Hepatocyte (in vitro differentiated cells): ENCODE results near the gene PLXNC1. TPM values are rescaled to one million over a fixed set of nuclear protein-coding genes. Genes with fewer than 3 reads are reported as not detected.

Experiments used
- DNase-seq: peaks from one replicate; pipeline ENCODE4 v3.0.0-alpha.2; 2016; ENCODE audit warnings: low spot score
- H2AFZ ChIP-seq: fragments of 200-600 bp; sonication (generic); 2 replicates; pipeline ENCODE4 v1.6.0; 2016; ENCODE audit warnings: antibody characterized with exemption, mild to moderate bottlenecking
- H3K27ac ChIP-seq: fragments of 200-600 bp; sonication (generic); 2 replicates; pipeline ENCODE4 v1.5.1; 2016; ENCODE audit warnings: mild to moderate bottlenecking
- H3K27me3 ChIP-seq: fragments of 200-600 bp; sonication (generic); 2 replicates; pipeline ENCODE4 v1.6.1; 2016
- H3K36me3 ChIP-seq: fragments of 200-600 bp; sonication (generic); replicated peaks from 2 replicates; pipeline ENCODE4 v1.5.1; 2016; ENCODE audit warnings: low read depth; ENCODE audit not compliant: insufficient read depth
- H3K4me1 ChIP-seq: fragments of 200-600 bp; sonication (generic); 2 replicates; pipeline ENCODE4 v1.5.1; 2016; ENCODE audit warnings: mild to moderate bottlenecking, moderate library complexity; ENCODE audit not compliant: insufficient read depth
- H3K4me2 ChIP-seq: fragments of 200-600 bp; sonication (generic); 2 replicates; pipeline ENCODE4 v1.6.0; 2016
- H3K4me3 ChIP-seq: fragments of 200-600 bp; sonication (generic); 2 replicates; pipeline ENCODE4 v1.5.1; 2016; ENCODE audit warnings: mild to moderate bottlenecking
- H3K79me2 ChIP-seq: fragments of 200-600 bp; sonication (generic); 2 replicates; pipeline ENCODE4 v1.6.0; 2017; ENCODE audit warnings: mild to moderate bottlenecking
- H3K9me2 ChIP-seq: fragments of 200-600 bp; sonication (generic); replicated peaks from 2 replicates; pipeline ENCODE4 v1.6.0; 2017; ENCODE audit warnings: mild to moderate bottlenecking; ENCODE audit not compliant: insufficient read depth
- H3K9me3 ChIP-seq: fragments of 200-600 bp; sonication (generic); 2 replicates; pipeline ENCODE4 v1.5.1; 2016; ENCODE audit warnings: low read depth, mild to moderate bottlenecking
- H4K20me1 ChIP-seq: fragments of 200-600 bp; sonication (generic); 2 replicates; pipeline ENCODE4 v1.6.0; 2016; ENCODE audit warnings: mild to moderate bottlenecking; ENCODE audit not compliant: insufficient read depth, poor library complexity, severe bottlenecking
- EZH2 ChIP-seq: fragments of 200-600 bp; sonication (generic); IDR thresholded peaks from 2 replicates; pipeline ENCODE4 v1.6.1; 2016; ENCODE audit warnings: antibody characterized with exemption, mild to moderate bottlenecking, borderline replicate concordance
- EZH2phosphoT487 ChIP-seq: fragments of 200-600 bp; sonication (generic); IDR thresholded peaks from one replicate; pipeline ENCODE4 v1.6.1; 2018; ENCODE audit warnings: antibody characterized with exemption, mild to moderate bottlenecking, low read depth, moderate library complexity; ENCODE audit not compliant: unreplicated experiment, severe bottlenecking
- WGBS: methylation state at CpG from one replicate; pipeline ENCODE4 v1.1.6; 2016; ENCODE audit warnings: low lambda C conversion rate; ENCODE audit errors: missing lambda C conversion rate; 5-methylcytosine and 5-hydroxymethylcytosine counted together
- polyA plus RNA-seq: library from polyadenylated mRNA; unstranded; fragments of >200 nt; fragmentation: Nextera tagmentation; extraction: Ambion mirVana; gene quantifications from 2 replicates; pipeline ENCODE4 v1.2.1, GENCODE V29; 2016
- total RNA-seq: library from RNA; depleted of rRNA; stranded (reverse); fragments of >200 nt; gene quantifications from 2 replicates; pipeline ENCODE4 v1.2.3, GENCODE V29; 2014
- TF ChIP-seq, protein P1 (sequence below): fragments of 200-600 bp; sonication (generic); IDR thresholded peaks from 2 replicates; pipeline ENCODE4 v1.5.1; 2016; ENCODE audit warnings: antibody characterized with exemption, mild to moderate bottlenecking; ENCODE audit not compliant: poor library complexity

Gene PLXNC1
- total and polyA plus RNA-seq, 2 experiments from 2014 or later: 6.7 to 23.2 TPM

DNA sequence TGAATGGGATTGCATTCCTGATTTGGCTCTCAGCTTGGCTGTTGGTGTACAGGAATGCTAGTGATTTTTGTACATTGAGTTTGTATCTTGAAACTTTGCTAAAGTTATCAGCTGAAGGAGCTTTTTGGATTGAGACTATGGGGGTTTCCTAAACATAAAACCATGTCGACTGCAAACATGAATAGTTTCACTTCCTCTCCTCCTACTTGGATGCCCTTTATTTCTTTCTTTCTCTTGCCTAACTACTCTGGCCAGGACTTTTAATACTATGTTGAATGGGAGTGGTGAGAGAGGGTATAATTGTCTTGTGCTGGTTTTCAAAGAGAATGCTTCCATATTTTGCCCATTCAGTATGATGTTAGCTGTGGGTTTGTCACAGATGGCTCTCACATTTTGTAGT lies 169.8 kb downstream of the PLXNC1 start:
- no peak overlapping the region for H3K4me3 ChIP-seq
- no peaks in the 10 kb centered on the region for H3K4me1 ChIP-seq
- H4K20me1 ChIP-seq: no peaks in the 10 kb centered on the region
- TF ChIP-seq EZH2phosphoT487 (no peak), EZH2 (no peak)
- TF ChIP-seq, protein P1, sequence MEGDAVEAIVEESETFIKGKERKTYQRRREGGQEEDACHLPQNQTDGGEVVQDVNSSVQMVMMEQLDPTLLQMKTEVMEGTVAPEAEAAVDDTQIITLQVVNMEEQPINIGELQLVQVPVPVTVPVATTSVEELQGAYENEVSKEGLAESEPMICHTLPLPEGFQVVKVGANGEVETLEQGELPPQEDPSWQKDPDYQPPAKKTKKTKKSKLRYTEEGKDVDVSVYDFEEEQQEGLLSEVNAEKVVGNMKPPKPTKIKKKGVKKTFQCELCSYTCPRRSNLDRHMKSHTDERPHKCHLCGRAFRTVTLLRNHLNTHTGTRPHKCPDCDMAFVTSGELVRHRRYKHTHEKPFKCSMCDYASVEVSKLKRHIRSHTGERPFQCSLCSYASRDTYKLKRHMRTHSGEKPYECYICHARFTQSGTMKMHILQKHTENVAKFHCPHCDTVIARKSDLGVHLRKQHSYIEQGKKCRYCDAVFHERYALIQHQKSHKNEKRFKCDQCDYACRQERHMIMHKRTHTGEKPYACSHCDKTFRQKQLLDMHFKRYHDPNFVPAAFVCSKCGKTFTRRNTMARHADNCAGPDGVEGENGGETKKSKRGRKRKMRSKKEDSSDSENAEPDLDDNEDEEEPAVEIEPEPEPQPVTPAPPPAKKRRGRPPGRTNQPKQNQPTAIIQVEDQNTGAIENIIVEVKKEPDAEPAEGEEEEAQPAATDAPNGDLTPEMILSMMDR: no peak
- no peak for DNase-seq
- WGBS: 100% methylated on average over 1 of the region's 1 CpG
- no peak overlapping the region for H2AFZ ChIP-seq
- no peak overlapping the region for H3K4me2 ChIP-seq
- H3K9me2 ChIP-seq: no peaks in the 10 kb centered on the region
- no peaks in the 10 kb centered on the region for H3K27me3 ChIP-seq
- no peaks in the 10 kb centered on the region for H3K79me2 ChIP-seq
- H3K9me3 ChIP-seq: peaks cover 15% of the 10 kb centered on the region
- no peak overlapping the region for H3K27ac ChIP-seq
- H3K36me3 ChIP-seq: no peaks in the 10 kb centered on the region

DNA sequence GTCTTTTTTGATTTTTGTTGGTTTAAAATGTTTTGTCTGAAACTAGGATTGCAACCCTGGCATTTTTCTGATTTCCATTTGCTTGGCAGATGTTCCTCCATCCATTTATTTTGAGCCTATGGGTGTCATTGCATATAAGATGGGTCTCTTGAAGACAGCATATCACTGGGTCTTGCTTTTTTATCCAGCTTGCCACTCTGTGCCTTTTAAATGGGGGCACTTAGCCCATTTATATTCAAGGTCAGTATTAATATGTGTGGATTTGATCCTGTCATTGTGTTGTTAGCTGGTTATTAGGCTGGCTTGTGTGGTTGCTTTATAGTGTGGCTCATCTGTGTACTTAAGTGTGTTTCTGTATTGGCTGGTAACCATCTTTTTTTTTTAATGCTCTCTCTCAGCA lies 171.7 kb downstream of the PLXNC1 start:
- Histone ChIP-seq H3K79me2 (no peaks in the 10 kb centered on the region), H4K20me1 (no peaks in the 10 kb centered on the region), H3K27ac (no peak overlapping the region), H3K9me3 (peaks cover 15% of the 10 kb centered on the region), H2AFZ (no peak overlapping the region), H3K9me2 (no peaks in the 10 kb centered on the region), H3K4me2 (no peak overlapping the region), H3K4me1 (no peaks in the 10 kb centered on the region), H3K4me3 (no peak overlapping the region), H3K27me3 (no peaks in the 10 kb centered on the region), H3K36me3 (no peaks in the 10 kb centered on the region)
- DNase-seq: no peak
- no peak for TF ChIP-seq EZH2
- no peak for TF ChIP-seq EZH2phosphoT487
- TF ChIP-seq, protein P1: no peak

DNA sequence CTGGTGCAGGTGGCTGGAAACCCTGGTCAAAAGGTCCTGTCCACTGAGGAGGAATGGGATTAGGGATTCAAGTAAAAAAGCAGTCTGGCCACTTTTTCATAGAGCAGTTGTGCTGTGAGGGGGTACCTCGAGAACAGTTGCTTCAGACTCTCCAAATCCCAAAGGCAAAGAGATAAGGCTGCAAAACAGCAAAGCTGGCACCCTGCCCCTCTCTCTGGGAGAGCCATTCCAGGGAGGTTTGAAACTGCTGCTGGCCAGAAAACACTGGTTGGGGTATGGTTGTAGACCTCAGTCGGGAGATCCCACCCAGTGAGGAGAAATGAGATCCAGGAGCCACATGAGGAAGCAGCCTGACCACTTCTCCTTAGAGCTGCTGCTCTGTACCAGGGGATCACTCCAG lies 174.0 kb downstream of the PLXNC1 start:
- WGBS: 94% methylated on average over 2 of the region's 2 CpGs
- no peaks in the 10 kb centered on the region for H4K20me1 ChIP-seq

More for the DNA sequence above, 174.0 kb downstream of the PLXNC1 start:
- no peak overlapping the region for H3K4me3 ChIP-seq
- no peaks in the 10 kb centered on the region for H3K4me1 ChIP-seq
- no peaks in the 10 kb centered on the region for H3K9me2 ChIP-seq
- no peaks in the 10 kb centered on the region for H3K27me3 ChIP-seq
- H2AFZ ChIP-seq: no peak overlapping the region
- no peak for DNase-seq
- H3K9me3 ChIP-seq: peaks cover 15% of the 10 kb centered on the region
- no peak overlapping the region for H3K4me2 ChIP-seq
- H3K27ac ChIP-seq: no peak overlapping the region
- TF ChIP-seq EZH2phosphoT487 (no peak), EZH2 (no peak)
- TF ChIP-seq, protein P1: no peak
- H3K79me2 ChIP-seq: no peaks in the 10 kb centered on the region
- no peaks in the 10 kb centered on the region for H3K36me3 ChIP-seq
